Measurements from ENCODE around the gene SCYGR3.

Gene SCYGR3, protein sequence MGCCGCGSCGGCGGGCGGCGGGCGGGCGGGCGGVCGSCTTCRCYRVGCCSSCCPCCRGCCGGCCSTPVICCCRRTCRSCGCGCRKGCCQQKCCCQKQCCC

GRCh38 chr2:227614740-227615139, at the start of gene SCYGR3:
SCYGR3 (minus strand) TSS chr2:227614840; CDS start chr2:227614840, 0 bp downstream.
- no peak for DNase-seq (ENCODE audit: low read depth)

- no peak for DNase-seq (ENCODE audit: low read depth)
Observed at GRCh38 chr2:227661827-227662226, 47.2 kb upstream of the SCYGR3 start.

- DNase-seq (ENCODE audit: low read depth) = no peak
Observed at GRCh38 chr2:227661025-227661649, 46.5 kb upstream of the SCYGR3 start.

- no peak for DNase-seq (ENCODE audit: low read depth)
Observed at GRCh38 chr2:227657199-227657845, 42.7 kb upstream of the SCYGR3 start.

DNA sequence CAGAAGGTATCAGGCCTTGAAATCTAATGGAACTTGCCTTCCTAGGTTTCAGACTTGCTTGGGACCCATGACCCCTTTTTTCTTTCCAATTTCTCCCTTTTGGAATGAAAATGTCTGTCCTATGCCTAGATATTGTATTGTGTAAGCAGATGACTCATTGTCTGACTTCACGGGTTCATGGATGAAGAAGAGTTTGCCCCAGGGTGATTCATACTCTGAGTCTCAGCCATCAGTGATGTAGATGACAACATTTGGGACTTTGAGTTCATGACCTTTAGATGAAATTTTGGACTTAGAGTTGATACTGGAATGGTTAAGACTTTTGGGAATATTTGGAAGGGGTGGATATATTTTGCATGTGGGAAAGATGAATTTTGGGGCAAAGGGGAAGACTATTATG, 40.8 kb upstream of the SCYGR3 start:
- DNase-seq (ENCODE audit: low read depth) = no peak

- no peak for DNase-seq (ENCODE audit: low read depth)
Observed at GRCh38 chr2:227654426-227654825, 39.8 kb upstream of the SCYGR3 start.

- DNase-seq (ENCODE audit: low read depth) = no peak
Observed at GRCh38 chr2:227653419-227653818, 38.8 kb upstream of the SCYGR3 start.

DNA sequence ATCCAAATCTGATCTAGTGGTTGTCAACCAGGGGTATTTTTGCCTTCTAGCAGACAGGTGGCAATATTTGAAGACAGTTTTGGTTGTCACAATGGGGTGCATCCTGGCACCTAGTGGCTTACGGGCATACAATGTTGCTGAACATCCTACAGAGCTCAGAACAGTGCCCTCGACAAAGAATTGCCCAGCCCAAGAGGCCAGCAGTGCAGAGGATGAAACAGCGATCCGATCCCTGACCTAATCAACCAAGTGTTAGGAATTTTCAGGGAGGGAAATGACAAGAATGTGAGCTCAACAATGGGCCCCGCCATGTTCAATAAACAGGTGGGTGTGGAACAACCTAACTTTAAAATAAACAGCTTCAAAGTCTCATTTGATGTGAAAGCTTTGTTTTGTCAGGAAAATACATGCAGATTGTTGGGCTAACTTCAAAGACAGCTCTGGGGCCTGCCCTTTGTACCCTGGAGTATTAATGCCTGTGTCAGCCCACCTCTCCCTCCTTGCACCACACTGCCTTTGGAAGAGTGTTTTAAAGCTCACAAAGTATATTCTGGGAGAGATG, 29.4 kb upstream of the SCYGR3 start:
- no peak for DNase-seq (ENCODE audit: low read depth)

DNA sequence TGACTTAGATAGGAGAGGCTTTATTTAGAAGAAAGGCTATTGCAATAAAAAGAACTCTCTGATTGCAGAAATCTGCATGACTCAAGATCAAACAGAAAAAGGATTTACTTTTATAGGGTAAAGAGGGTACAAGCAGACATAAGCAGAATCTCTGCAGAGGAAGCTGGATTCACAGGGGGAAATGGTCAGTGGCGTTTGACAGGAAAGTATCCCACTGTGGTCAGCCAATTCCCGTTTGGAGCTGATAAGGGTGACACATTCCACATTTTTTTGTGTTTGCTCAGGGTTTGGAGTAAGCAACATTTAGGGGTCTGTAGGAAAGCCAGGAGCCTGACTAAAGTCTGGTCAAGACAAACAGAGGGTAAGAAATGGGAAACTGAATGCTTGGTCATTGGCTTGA, 28.0 kb upstream of the SCYGR3 start:
- no peak for DNase-seq (ENCODE audit: low read depth)

GRCh38 chr2:227634201-227634600, 19.6 kb upstream of the SCYGR3 start:
- no peak for DNase-seq (ENCODE audit: low read depth)

DNA sequence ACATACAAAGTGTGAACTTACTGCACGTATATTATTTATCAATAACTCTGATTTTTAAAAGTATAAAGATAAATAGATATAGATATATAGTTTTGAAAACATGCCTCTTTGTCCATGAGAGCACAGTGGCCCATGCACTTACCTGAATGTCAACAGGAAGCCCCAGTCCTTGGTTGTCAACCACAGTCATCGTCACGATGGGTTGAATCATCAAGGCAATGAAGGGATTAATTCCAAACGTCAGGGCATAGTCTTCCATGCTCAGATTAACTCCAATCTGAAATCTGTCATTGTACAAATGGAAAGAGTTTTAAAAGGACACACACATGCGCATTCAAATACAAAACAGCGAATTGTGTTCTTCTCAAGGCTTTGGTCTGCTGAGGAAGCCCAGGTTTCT, 18.2 kb upstream of the SCYGR3 start:
- DNase-seq (ENCODE audit: low read depth) = no peak

DNA sequence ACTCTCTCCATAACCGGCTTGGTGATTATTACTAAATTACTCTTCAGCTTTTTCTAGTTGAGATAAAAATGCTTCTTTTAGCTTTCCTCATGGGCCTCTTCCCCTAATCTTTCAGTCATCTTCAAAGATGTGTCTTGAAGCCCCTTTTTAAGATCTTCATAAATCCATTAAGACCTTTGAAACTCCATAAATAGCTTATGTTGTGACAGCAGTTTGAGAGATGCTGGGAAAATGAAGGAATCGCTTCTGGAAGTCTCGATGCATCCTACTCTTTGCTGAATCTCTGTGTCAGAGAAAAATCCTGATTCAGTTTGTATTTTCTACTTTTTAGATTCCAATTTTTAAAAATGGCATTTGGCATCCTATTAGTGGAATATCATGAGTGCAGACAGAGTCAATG, 15.7 kb upstream of the SCYGR3 start:
- no peak for DNase-seq (ENCODE audit: low read depth)

DNA sequence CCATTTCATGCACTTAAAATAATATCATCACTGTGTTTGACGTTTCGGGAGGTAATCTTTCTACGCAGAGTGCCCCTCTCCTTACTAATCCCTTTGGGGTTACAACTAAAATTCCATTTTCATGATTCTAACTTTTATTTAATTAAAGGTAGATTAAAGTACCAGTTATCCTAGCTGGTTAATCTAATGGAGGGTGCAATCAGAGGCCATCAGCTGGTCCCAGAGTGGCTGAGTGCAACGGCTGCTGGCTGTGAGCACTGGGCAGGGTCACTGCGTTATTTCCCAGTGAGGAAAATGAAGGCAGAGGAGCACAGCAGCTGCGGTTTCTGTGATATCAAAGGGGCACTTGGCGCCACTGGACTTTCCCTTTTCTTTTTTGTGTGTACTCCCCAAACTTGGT, 14.8 kb upstream of the SCYGR3 start:
- no peak for DNase-seq (ENCODE audit: low read depth)

- no peak for DNase-seq (ENCODE audit: low read depth)
Observed at GRCh38 chr2:227627769-227628168, 13.1 kb upstream of the SCYGR3 start.

DNA sequence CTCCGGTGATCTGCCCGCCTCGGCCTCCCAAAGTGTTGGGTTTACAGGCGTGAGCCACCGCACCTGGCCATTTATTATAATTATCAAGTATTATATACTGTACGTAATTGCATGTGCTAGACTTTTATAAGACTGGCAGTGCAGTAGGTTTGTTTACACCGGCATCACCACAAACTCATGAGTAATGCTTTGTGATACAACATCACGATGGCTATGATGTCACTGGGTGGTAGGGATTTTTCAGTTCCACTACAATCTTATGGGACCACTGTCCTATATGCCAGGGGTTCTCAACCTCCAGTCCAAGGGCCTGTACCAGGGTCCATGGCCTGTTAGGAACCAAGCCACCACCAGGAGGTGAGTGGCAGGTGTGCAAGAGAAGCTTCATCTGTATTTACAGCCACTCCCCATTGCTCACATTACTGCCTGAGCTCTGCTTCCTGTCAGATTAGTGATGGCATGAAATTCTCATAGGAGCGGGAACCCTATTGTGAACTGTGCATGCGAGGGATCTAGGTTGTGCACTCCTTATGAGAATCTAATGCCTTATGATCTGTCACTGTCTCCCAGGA, 12.0 kb upstream of the SCYGR3 start:
- no peak for DNase-seq (ENCODE audit: low read depth)

DNA sequence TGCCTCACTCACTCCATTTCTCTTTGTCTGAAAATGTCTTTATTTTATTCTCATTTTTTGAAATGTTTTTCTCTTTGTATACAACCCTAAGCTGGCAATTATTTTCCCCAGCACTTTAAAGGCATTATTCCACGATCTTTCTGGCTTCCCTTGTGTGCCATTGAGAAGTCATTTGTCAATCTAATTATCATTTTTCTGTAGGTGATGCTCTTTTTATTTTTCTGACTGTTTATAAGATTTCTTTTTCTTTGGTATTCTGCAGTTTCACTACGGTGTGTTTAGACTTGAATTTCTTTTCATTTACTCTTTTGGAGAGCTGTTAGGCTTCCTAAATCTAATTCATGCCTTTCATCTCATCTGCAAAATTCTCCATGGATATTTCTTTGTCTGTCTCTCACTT, 10.8 kb upstream of the SCYGR3 start:
- DNase-seq (ENCODE audit: low read depth) = no peak

DNA sequence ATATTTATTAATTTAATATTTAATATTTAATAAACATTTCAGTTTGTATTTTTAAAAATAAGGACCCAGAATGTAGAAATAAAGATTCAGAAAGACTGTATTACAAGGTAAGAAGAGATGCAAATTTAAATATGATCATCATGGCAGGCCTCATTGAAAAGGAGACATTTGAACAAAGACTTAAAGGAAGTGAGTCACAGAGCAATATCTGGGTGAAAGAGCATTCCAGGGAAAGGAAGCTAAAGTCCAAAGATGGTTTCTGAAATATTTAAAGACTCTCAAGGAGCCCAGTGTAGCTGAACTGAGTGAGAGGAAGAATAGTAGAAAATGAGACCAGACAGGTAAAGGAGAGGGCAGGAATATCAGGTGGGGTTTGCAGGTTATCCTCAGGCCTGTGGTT, 8.6 kb upstream of the SCYGR3 start:
- no peak for DNase-seq (ENCODE audit: low read depth)

DNA sequence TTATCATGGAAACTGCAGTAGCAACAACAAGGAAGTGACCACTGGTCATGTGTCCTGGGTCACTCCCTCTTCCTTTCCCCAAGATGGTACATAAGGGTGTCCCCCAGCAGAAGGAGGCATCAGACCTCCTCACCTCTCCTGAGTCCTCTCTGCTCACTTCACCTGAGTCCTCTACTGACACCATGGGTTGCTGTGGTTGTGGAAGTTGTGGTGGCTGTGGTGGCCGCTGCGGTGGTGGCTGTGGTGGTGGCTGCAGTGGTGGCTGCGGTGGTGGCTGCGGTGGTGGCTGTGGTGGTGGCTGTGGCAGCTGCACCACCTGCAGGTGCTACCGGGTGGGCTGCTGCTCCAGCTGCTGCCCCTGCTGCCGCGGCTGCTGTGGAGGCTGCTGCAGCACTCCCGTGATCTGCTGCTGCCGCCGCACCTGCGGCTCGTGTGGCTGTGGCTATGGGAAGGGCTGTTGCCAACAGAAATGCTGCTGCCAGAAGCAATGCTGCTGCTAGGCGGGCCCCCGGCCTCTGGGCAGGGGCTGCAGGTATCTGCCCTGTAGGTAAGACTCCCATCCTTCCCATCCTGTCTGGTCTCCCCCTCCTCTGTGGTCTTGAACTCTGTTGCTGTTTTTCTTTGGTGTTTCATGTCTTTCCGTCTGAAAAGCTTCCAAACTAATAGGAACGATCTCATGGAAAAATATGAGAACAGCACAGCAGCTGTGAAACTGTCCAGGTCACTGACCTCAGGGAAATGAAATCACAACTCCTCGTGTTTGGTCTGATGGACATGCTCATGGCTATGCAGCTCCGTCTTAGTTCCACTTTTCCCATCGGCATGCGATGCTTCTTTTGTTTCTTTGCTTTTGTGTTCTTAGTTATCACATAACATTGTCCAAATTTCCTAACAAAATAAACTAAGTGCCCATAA, 2.9 kb upstream of the SCYGR3 start, which contains the start of gene SCYGR4:
TSS of gene SCYGR4 (plus strand) at position 183 of the 915 bp plus-strand sequence. CDS start at position 183, 0 bp downstream.
- DNase-seq (ENCODE audit: low read depth) = no peak

- DNase-seq (ENCODE audit: low read depth) = no peak
Observed at GRCh38 chr2:227616631-227617030, 2.0 kb upstream of the SCYGR3 start.

DNA sequence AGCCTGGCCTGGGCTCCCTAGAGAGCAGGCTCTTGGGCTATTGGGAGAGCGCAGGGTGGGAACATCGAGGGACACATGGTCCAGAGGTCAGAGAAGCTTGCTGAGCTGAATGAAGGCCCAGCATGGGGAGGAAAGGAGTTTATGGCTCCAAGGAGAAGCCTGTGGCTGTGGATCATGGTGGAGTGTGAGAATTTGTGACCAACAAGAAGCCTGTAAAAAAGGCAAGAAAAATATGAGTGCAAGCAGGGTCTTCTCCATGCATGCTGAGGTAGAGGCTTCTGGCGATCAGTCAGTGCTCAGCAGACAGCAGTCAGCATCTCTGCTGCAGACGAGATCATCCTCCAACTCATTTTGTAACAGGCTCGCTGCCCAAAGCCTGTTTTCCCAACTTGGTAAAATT, 1.3 kb upstream of the SCYGR3 start:
- DNase-seq (ENCODE audit: low read depth) = no peak

DNA sequence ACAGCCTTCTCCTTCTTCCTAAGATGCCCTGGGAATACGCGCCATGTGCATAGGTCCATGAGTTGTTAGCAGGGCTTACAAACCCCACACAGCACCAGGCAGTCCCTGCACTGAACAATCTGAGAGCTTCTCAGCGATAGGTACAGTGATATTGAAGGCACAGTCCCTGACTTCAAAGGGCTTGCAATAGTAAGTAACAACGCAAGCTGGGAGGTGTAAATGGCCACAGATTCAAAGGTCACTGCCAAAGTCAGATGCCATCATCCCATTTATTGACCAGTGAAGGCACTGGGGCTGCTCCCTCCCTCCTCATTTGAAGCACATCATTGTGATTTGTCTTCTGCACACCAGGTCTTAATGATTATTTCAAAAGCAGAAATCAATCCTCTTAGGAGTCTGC, 541 bp upstream of the SCYGR3 start:
- no peak for DNase-seq (ENCODE audit: low read depth)

DNA sequence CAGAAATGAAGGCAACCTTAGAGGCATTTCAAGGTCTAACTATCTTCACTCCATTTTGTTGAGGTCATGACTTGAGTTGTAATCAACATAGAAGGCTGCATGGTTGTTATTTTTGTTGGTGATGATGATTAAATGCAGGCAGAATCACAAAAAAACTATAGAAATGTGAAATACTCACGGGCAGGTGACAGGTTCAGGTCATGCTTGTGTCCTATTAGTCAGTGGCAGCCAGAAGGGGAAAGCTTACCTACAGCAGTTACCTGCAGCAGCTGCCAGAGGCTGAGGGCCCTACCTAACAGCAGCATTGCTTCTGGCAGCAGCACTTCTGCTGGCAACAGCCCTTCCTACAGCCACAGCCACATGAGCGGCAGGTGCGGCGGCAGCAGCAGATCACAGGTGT, 394 bp downstream of the SCYGR3 start:
- no peak for DNase-seq (ENCODE audit: low read depth)
